Measurements from ENCODE around the gene MAML2.

DNA sequence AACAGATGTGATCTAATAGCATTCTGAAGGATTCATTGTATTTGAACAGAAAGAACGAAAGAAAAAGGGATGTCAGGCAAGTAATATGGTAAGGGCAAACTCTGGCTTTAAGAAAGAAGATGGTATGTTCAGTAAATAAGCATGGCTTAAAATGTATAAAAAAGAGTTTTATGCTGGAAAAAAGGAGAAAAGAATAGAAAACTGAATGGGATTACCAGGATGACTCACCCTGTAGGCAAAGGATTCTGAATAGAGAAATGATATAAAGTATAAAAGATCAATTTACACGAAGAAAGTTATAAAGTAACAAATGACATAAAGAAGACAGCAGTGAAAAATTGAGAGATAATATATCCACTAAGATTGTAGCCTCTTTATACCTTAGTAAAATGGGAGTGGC lies 42.2 kb upstream of the MAML2 start:
- no peak for TF ChIP-seq POLR2AphosphoS5 (IDR thresholded peaks at IDR 0.05; ENCODE audit: low read depth, low read length)
- TF ChIP-seq CTCF (IDR thresholded peaks at IDR 0.05) = no peak
- TF ChIP-seq REST (IDR thresholded peaks at IDR 0.05; ENCODE audit: insufficient read depth in 1 of 2, low read depth in 2 of 2, low read length in 1 of 2) = no peak
- TF ChIP-seq SIN3A (IDR thresholded peaks at IDR 0.05; ENCODE audit: borderline replicate concordance, insufficient read depth, low read depth, low read length) = no peak
- TF ChIP-seq TCF7L2 (IDR thresholded peaks at IDR 0.05; ENCODE audit: low read depth, low read length) = no peak

All from Panc1 (cell line).